Ovary (tissue), 3 donors: ENCODE data around the gene ZER1.

Experiments
- EP300 ChIP-seq: sonication (generic); formaldehyde crosslinking; IDR thresholded peaks from one replicate; pipeline ENCODE4 v1.6.1; 2017; ENCODE audit warnings: antibody characterized with exemption
- POLR2A ChIP-seq: fragments of 450-650 bp; IDR thresholded peaks from one replicate; pipeline ENCODE4 v1.6.1; 2017; ENCODE audit warnings: antibody characterized with exemption, mild to moderate bottlenecking, moderate library complexity
- TF ChIP-seq, protein P1 (sequence below), 3 donors: fragments of 450-650 bp in 2 of 3; fragments of 200-600 bp in 1 of 3; IDR thresholded peaks; one replicate each; pipeline versions ENCODE4 v1.5.1 to v1.8.0; 2016 to 2022; ENCODE audit warnings: antibody characterized with exemption in 3 of 3, mild to moderate bottlenecking in 1 of 3
- donor health status: DM: no; HTN: no; CAD: no.

DNA sequence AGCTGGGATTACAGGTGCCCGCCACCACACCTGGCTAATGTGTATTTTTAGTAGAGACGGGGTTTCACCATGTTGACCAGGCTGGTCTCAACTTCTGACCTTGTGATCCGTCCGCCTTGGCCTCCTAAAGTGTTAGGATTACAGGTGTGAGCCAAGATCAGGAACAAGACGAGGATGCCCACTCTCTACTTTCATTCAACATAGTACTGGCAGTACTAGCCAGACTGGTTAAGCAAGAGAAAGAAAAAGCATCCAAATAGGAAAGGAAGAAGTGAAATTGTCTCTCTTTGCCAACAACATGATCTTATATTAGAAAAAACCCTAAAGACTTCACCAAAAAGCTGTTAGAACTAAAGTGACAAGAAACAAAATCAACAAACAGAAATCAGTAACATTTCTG is 39.1 kb upstream of the ZER1 start:
- TF ChIP-seq, protein P1, sequence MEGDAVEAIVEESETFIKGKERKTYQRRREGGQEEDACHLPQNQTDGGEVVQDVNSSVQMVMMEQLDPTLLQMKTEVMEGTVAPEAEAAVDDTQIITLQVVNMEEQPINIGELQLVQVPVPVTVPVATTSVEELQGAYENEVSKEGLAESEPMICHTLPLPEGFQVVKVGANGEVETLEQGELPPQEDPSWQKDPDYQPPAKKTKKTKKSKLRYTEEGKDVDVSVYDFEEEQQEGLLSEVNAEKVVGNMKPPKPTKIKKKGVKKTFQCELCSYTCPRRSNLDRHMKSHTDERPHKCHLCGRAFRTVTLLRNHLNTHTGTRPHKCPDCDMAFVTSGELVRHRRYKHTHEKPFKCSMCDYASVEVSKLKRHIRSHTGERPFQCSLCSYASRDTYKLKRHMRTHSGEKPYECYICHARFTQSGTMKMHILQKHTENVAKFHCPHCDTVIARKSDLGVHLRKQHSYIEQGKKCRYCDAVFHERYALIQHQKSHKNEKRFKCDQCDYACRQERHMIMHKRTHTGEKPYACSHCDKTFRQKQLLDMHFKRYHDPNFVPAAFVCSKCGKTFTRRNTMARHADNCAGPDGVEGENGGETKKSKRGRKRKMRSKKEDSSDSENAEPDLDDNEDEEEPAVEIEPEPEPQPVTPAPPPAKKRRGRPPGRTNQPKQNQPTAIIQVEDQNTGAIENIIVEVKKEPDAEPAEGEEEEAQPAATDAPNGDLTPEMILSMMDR (IDR thresholded peaks at IDR 0.05), result no peak
- TF ChIP-seq EP300 (no peak), POLR2A (no peak)
